Mucosa of stomach (tissue), 1 donor: Measurements from ENCODE around the gene HTT-AS.
A peak's percentile ranks its signal among the peaks of the same experiment; 100 is the strongest.

Source experiments
- H3K27me3 ChIP-seq: one replicate; pipeline ENCODE4 v1.7.0; 2013; ENCODE audit warnings: mild to moderate bottlenecking, low read length; ENCODE audit not compliant: control insufficient read depth, insufficient read depth
- H3K36me3 ChIP-seq: one replicate; pipeline ENCODE4 v1.7.0; 2013; ENCODE audit warnings: low read length; ENCODE audit not compliant: control insufficient read depth, insufficient read depth
- H3K4me1 ChIP-seq: one replicate; pipeline ENCODE4 v1.7.0; 2013; ENCODE audit warnings: mild to moderate bottlenecking, low read length; ENCODE audit not compliant: control insufficient read depth, insufficient read depth
- H3K4me3 ChIP-seq: one replicate; pipeline ENCODE4 v1.7.0; 2013; ENCODE audit warnings: low read length
- H3K9ac ChIP-seq: one replicate; pipeline ENCODE4 v1.7.0; 2013; ENCODE audit warnings: mild to moderate bottlenecking, low read length, moderate library complexity
- H3K9me3 ChIP-seq: one replicate; pipeline ENCODE4 v1.7.0; 2013; ENCODE audit warnings: mild to moderate bottlenecking, low read length, moderate library complexity; ENCODE audit not compliant: control insufficient read depth
- donor health status: Pancreatic carcinoma.

The HTT-AS gene

DNA sequence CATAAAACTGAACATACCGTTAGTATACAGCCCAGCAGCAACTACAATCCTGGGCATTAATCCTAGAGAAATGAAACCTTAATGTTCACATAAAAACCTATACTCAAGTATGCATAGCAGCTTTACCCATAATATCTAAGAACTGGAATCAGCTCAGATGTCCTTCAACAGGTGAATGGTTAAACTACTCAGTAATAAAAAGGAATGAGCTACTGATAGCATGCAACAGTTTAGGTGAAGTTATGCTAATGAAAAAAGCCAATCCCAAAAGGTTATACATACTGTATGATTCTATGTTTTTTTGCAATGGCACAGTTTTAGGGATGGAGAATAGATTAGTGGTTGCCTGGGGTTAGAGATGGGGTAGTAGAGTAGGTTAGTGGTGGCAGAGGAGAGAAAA, 9.4 kb upstream of the HTT-AS start:
- H3K4me3 ChIP-seq: no peak overlapping the region
- no peak overlapping the region for H3K9ac ChIP-seq
- H3K9me3 ChIP-seq: no peaks in the 10 kb centered on the region
- H3K4me1 ChIP-seq: no peaks in the 10 kb centered on the region
- no peaks in the 10 kb centered on the region for H3K36me3 ChIP-seq
- H3K27me3 ChIP-seq: no peaks in the 10 kb centered on the region

DNA sequence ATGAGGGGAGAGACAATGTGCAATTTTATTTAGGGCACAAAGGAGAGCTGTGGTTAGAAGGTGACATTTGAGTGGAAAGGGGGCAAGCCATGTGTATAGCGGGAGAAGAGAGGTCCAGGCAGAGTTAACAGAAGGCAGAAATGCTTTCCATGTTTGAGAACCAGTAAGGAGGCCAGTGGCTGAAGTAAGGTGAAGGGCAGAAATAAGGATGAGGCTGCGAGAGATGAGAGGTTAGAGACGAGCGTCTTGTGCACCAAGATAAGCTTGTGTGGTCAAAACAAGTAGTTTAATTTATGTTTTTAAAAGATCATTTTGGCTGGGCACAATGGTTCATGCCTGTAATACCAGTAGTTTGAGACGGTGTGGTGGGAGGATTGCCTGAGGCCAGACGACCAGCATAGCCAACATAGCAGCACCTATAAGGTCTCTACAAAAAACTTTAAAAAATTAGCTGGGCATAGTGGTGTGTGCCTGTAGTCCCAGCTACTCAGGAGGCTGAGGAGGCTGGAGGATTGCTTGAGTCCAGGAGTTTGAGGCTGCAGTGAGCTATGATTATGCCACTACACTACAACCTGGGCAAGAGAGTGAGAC, 8.7 kb upstream of the HTT-AS start:
- Histone ChIP-seq H3K27me3 (no peaks in the 10 kb centered on the region), H3K36me3 (no peaks in the 10 kb centered on the region), H3K9ac (no peak overlapping the region), H3K4me3 (no peak overlapping the region), H3K4me1 (no peaks in the 10 kb centered on the region), H3K9me3 (no peaks in the 10 kb centered on the region)

DNA sequence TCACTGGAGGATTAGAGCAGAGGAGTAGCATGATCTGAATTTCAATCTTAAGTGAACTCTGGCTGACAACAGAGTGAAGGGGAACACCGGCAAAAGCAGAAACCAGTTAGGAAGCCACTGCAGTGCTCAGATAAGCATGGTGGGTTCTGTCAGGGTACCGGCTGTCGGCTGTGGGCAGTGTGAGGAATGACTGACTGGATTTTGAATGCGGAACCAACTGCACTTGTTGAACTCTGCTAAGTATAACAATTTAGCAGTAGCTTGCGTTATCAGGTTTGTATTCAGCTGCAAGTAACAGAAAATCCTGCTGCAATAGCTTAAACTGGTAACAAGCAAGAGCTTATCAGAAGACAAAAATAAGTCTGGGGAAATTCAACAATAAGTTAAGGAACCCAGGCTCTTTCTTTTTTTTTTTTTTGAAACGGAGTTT, 5.4 kb upstream of the HTT-AS start:
- Histone ChIP-seq H3K4me1 (no peaks in the 10 kb centered on the region), H3K36me3 (no peaks in the 10 kb centered on the region), H3K4me3 (no peak overlapping the region), H3K9ac (no peak overlapping the region), H3K27me3 (no peaks in the 10 kb centered on the region), H3K9me3 (no peaks in the 10 kb centered on the region)

GRCh38 chr4:3077796-3078195, 3.5 kb upstream of the HTT-AS start:
- no peaks in the 10 kb centered on the region for H3K27me3 ChIP-seq
- no peaks in the 10 kb centered on the region for H3K36me3 ChIP-seq
- no peaks in the 10 kb centered on the region for H3K9me3 ChIP-seq
- no peaks in the 10 kb centered on the region for H3K4me1 ChIP-seq
- H3K9ac ChIP-seq: no peak overlapping the region
- no peak overlapping the region for H3K4me3 ChIP-seq

- Histone ChIP-seq H3K9me3 (no peaks in the 10 kb centered on the region), H3K4me1 (no peaks in the 10 kb centered on the region), H3K4me3 (no peak overlapping the region), H3K27me3 (no peaks in the 10 kb centered on the region), H3K36me3 (no peaks in the 10 kb centered on the region), H3K9ac (peak overlapping the region; percentile 92)
Observed at GRCh38 chr4:3075652-3075981, 1.3 kb upstream of the HTT-AS start.

DNA sequence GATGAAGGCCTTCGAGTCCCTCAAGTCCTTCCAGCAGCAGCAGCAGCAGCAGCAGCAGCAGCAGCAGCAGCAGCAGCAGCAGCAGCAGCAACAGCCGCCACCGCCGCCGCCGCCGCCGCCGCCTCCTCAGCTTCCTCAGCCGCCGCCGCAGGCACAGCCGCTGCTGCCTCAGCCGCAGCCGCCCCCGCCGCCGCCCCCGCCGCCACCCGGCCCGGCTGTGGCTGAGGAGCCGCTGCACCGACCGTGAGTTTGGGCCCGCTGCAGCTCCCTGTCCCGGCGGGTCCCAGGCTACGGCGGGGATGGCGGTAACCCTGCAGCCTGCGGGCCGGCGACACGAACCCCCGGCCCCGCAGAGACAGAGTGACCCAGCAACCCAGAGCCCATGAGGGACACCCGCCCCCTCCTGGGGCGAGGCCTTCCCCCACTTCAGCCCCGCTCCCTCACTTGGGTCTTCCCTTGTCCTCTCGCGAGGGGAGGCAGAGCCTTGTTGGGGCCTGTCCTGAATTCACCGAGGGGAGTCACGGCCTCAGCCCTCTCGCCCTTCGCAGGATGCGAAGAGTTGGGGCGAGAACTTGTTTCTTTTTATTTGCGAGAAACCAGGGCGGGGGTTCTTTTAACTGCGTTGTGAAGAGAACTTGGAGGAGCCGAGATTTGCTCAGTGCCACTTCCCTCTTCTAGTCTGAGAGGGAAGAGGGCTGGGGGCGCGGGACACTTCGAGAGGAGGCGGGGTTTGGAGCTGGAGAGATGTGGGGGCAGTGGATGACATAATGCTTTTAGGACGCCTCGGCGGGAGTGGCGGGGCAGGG, 711 bp upstream of the HTT-AS start:
- H3K4me3 ChIP-seq: peak overlapping the region; percentile 77
- no peaks in the 10 kb centered on the region for H3K9me3 ChIP-seq
- no peaks in the 10 kb centered on the region for H3K36me3 ChIP-seq
- peak overlapping the region; percentile 92 for H3K9ac ChIP-seq
- no peaks in the 10 kb centered on the region for H3K4me1 ChIP-seq
- no peaks in the 10 kb centered on the region for H3K27me3 ChIP-seq

DNA sequence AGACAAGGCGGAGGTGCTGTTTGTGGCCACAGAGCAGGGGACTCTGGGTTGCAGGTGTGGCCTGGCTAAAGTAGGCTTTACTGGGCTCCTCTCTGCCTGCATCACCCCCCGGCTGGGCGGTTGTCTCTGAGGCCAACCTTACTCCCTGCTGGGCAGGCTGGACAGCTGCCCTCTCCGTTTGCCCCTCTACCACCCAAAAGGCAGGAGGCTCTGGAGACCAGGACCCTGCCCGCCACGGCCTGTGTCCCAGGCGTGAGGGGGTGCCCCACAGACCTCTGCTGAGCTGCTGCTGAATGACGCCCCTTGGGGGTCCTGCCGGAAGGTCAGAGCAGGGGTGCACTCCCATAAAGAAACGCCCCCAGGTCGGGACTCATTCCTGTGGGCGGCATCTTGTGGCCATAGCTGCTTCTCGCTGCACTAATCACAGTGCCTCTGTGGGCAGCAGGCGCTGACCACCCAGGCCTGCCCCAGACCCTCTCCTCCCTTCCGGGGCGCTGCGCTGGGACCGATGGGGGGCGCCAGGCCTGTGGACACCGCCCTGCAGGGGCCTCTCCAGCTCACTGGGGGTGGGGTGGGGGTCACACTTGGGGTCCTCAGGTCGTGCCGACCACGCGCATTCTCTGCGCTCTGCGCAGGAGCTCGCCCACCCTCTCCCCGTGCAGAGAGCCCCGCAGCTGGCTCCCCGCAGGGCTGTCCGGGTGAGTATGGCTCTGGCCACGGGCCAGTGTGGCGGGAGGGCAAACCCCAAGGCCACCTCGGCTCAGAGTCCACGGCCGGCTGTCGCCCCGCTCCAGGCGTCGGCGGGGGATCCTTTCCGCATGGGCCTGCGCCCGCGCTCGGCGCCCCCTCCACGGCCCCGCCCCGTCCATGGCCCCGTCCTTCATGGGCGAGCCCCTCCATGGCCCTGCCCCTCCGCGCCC, 920 bp downstream of the HTT-AS start:
- Histone ChIP-seq H3K9ac (peak overlapping the region; percentile 64), H3K4me1 (no peaks in the 10 kb centered on the region), H3K9me3 (no peaks in the 10 kb centered on the region), H3K36me3 (no peaks in the 10 kb centered on the region), H3K27me3 (no peaks in the 10 kb centered on the region), H3K4me3 (peak overlapping the region; percentile 41)

DNA sequence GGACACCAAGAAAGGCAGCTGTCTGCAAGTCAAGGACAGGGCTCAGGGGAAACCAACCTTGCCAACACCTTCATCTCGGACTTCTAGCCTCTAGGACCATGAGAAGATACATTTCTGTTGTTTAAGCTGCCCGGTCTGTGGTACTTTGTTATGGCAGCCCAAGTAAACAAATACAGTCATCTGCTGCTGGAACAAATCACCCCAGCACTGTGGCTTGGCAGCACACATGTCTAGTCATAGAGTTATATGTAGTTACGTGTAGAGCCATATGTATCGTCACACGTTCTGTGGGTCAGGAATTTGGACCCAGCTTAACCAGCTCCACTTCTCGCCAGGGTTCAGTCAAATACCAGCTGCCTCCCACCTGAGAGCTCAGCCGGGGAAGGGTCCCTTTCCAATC, 2.5 kb downstream of the HTT-AS start:
- no peak overlapping the region for H3K9ac ChIP-seq
- no peaks in the 10 kb centered on the region for H3K4me1 ChIP-seq
- H3K9me3 ChIP-seq: no peaks in the 10 kb centered on the region
- no peaks in the 10 kb centered on the region for H3K27me3 ChIP-seq
- no peaks in the 10 kb centered on the region for H3K36me3 ChIP-seq
- no peak overlapping the region for H3K4me3 ChIP-seq

DNA sequence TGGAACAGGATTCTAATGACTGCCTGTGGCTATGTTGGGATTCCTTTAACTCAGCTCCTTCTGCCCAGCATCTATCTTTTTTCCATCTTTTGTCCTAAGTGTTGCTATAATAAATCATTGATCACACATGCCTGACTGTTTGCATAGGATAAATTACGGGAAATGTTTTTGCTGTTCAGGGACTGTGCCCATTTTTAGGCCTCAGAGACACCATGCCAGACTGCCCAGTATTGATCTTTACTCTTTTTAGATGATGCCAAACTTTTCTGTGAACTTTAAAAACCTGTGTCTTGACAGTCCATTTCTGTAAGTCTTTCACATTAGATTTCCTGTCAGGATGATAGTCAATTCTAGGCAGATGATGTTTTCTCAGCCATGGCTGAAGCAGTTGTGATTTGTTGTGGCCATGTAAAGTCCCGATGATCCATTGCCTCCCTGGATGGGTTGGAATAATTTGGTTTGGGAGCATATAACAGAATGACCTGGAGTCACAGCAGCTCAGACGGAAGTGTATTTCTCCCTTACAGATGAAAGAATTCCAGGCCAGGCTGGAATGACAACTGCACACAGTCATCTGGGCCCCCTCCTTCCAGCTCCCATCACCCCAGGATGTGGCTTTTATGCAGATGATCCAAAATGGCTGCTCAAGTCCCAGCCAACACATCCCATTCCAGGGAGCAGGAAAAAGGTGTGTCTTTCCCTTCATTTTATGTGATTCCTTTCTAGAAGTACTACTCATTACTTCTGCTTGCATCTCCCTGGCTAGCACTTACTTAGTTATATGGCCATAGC, 3.4 kb downstream of the HTT-AS start:
- no peak overlapping the region for H3K9ac ChIP-seq
- no peaks in the 10 kb centered on the region for H3K9me3 ChIP-seq
- H3K36me3 ChIP-seq: no peaks in the 10 kb centered on the region
- no peaks in the 10 kb centered on the region for H3K4me1 ChIP-seq
- no peaks in the 10 kb centered on the region for H3K27me3 ChIP-seq
- H3K4me3 ChIP-seq: no peak overlapping the region

- no peaks in the 10 kb centered on the region for H3K9me3 ChIP-seq
- H3K4me1 ChIP-seq: no peaks in the 10 kb centered on the region
- H3K9ac ChIP-seq: no peak overlapping the region
- H3K36me3 ChIP-seq: no peaks in the 10 kb centered on the region
- no peak overlapping the region for H3K4me3 ChIP-seq
- no peaks in the 10 kb centered on the region for H3K27me3 ChIP-seq
Observed at GRCh38 chr4:3069661-3070199, 4.6 kb downstream of the HTT-AS start.

DNA sequence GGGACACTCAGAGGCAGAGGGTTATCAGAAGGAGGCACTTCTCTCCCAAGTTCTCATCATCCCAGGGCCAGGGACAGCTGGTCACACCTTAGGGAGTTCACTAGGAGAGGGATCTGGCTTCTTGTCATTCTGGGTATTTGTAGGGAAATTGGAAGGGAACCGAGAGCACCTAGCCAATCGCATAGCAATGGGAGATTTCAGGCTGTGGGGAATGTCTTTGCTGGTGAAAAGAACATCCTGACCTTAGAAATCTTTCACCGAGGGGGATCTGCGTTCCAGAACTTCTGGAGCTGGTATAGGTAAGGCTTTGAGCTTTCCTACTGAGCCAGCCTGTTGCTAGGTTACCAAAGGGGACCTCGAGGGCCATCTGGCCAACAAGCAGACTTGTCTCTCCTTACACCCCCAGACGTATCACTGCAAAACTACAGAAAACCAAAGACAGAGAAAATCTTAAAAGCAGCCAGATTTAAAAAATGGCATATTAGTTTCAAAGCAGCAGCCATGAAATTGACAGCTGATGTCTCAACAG, 6.8 kb downstream of the HTT-AS start:
- no peak overlapping the region for H3K4me3 ChIP-seq
- H3K27me3 ChIP-seq: no peaks in the 10 kb centered on the region
- no peaks in the 10 kb centered on the region for H3K4me1 ChIP-seq
- no peaks in the 10 kb centered on the region for H3K36me3 ChIP-seq
- H3K9ac ChIP-seq: no peak overlapping the region
- H3K9me3 ChIP-seq: no peaks in the 10 kb centered on the region
